Stomach (tissue), 4 donors: ENCODE results near the gene NOXRED1.

ENCODE experiments used
- CTCF ChIP-seq, 7 experiments: fragments of 450-650 bp in 4 of 7; fragments of 200-600 bp in 3 of 7; sonication (generic) in 3 of 7; IDR thresholded peaks; one replicate each; pipeline ENCODE4 v1.5.1; 2016 to 2019; ENCODE audit warnings: antibody characterized with exemption in 7 of 7, control low read depth in 2 of 7, mild to moderate bottlenecking in 1 of 7
- POLR2A ChIP-seq, 4 donors: fragments of 450-650 bp; IDR thresholded peaks; one replicate each; pipeline ENCODE4 v1.6.1; 2016; ENCODE audit warnings: antibody characterized with exemption in 4 of 4, control low read depth in 2 of 4, mild to moderate bottlenecking in 1 of 4, moderate library complexity in 1 of 4

DNA sequence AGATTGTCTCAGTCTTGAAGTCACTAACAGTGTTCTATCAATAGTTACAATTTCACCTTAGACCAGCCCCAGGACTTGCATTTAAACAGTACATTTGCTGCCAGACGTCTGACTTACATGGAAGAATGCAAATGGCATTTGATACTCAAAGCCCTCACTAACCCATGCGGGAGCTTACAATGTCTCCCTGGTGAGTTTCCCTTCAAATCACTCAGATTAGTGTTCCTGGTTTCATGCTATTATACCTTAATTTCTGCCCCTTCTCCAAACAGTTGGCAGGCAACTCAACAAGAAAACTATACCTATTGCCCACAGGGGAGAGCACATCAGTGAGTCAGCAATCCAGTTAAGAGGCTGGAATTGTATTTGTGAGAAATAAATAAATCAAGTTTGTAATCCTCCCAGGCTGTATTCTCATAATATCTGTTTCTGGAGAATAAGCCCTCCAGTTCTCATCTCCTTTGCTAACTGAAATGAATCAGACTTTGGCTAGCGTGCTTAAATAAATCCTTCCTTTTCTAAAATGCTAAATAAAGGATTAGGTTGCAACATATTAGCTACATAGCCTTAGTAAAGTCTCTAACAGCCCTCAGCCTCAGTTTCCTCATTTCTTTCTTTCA lies 78.8 kb downstream of the NOXRED1 start:
- no peak for TF ChIP-seq CTCF (IDR thresholded peaks at IDR 0.05)
- no peak for TF ChIP-seq POLR2A (IDR thresholded peaks at IDR 0.05)
